Fibroblast of skin of left quadriceps (primary cell): Measurements from ENCODE around the gene OR2D2.
A peak's percentile ranks its signal among the peaks of the same experiment; 100 is the strongest.
"Not testable (repeated sequence)": the region's sequence is repeated elsewhere in the genome, so short reads cannot be mapped to it uniquely, and the experiment has no call there.

Source experiments
- DNase-seq, 2 experiments: peaks; one replicate each; pipeline ENCODE4 v3.0.0-alpha.2; 2013; ENCODE audit warnings: low read depth in 2 of 2

Gene OR2D2

DNA sequence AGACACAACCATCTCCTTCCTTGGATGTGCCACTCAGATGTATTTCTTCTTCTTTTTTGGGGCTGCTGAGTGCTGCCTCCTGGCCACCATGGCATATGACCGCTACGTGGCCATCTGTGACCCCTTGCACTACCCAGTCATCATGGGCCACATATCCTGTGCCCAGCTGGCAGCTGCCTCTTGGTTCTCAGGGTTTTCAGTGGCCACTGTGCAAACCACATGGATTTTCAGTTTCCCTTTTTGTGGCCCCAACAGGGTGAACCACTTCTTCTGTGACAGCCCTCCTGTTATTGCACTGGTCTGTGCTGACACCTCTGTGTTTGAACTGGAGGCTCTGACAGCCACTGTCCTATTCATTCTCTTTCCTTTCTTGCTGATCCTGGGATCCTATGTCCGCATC is 15.4 kb downstream of the OR2D2 start:
- no peak for DNase-seq

- no peak for DNase-seq
Measured at GRCh38 chr11:6876325-6876724, 16.0 kb downstream of the OR2D2 start, which contains the start of gene OR10A4. OR10A4 (plus strand) TSS chr11:6876625; CDS start chr11:6876648, 23 bp downstream.

- DNase-seq, result no peak
Measured at GRCh38 chr11:6875761-6876160, 16.5 kb downstream of the OR2D2 start.

DNA sequence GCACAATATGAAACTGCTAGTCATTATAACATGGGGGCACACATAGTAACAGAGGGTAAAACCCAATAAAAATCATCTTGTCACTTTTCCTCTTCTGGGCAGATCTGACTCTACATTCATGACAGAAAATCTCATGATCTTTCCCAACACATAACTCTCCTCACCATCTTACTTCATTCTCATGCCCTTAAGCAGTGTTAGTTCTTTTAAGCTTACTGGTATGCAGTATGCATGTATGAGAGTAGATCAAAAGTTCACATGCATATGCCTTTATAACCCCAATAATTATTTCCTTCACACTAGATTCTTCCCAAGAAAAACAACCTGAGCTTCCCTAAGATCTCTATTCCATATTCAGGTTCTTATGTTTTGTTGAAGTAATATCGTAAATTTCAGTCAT is 21.0 kb downstream of the OR2D2 start:
- no peak for DNase-seq

GRCh38 chr11:6864438-6864837 is 27.9 kb downstream of the OR2D2 start:
- DNase-seq, result peak; percentile 11 to 13

DNA sequence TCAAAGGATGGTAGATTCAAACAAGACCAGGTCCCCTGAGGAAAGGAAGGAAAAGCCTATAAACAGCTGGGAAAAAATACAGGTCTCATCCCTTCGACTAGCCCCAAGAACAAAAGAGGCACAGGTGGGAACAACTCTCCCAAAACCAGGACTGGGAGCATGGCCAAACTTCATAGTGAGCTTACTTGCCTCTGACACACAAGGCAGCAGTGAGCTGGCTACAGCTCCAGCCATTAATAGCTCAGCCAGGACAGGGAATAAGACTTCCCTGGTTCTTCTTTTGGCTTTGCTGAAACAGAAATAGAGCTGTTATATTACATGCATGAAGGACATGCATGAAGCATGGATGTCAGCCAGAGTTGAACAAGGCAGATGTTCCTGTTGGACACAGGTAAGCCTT is 29.3 kb downstream of the OR2D2 start, which contains the start of gene OR10A2:
TSS of gene OR10A2 (plus strand) at position 97 of the 400 bp plus-strand sequence. CDS start 6,698 bp downstream, outside the sequence.
- no peak for DNase-seq

GRCh38 chr11:6856871-6857270 is 35.4 kb downstream of the OR2D2 start:
- no peak for DNase-seq

- DNase-seq, result no peak
Measured at GRCh38 chr11:6855971-6856541, 36.2 kb downstream of the OR2D2 start.

- DNase-seq, result not testable (repeated sequence)
Measured at GRCh38 chr11:6854801-6855200, 37.5 kb downstream of the OR2D2 start.

DNA sequence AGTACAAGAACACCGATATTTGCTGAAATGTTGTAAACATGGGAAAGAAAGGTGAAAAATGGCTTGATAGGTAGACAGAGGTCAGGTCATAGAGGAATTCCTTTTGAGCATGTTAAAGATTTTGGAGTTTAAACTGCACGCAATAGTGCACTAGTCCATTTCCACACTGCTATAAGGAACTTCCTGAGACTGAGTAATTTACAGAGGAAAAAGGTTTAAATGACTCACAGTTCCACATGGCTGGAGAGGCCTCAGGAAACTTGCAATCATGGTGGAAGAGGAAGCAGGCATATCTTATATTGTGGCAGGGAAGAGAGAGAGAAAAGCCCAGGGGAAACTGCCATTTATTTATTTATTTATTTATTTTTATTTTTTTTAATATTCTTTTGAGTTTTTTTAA is 41.8 kb downstream of the OR2D2 start:
- no peak for DNase-seq

GRCh38 chr11:6845383-6845782 is 46.9 kb downstream of the OR2D2 start, which contains the start of gene OR10A5:
OR10A5 (plus strand) TSS chr11:6845683; CDS start chr11:6845683, 0 bp downstream.
- no peak for DNase-seq

- DNase-seq, result no peak
Measured at GRCh38 chr11:6844356-6844755, 47.9 kb downstream of the OR2D2 start.

DNA sequence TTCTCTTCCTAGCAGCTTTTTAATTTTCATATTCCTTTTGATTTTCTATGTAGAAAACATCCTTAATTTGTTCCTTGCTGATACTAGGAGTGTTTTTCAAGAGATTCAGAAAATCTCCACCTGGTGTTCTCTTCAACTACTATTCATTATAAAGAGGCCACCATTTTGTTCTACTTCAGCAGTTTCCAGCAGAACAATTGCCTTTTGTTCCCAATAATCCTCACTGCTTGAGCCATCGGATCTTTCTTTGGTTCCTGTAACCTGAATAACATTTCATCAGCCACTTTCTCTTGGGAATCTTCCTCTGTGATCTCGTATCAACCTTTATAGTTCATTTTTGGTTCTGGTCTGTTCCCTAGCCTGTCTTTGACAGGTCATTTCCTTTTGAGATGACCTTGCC is 48.6 kb downstream of the OR2D2 start:
- DNase-seq, result no peak

DNA sequence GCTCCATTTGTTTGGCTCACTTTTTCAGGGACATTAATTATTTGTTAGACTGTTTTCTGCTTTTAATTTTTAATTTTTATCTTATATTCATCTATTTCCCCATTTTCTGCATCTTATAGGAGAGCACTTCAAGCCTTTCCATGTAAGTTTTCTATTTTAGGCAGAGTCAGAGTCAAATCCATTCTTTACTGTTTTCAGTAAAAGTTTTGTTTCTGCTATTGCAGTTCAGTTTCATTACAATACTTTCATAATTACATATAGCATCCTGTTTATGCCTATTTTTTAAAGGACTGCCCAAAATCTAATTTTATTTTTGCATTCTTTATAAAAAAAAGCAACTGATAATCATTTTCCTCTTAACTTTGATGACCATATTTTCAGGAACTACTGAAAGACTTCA is 50.6 kb downstream of the OR2D2 start:
- DNase-seq, result no peak
